HG03520 (cell line): ENCODE data around the gene SIRPA.

Experiments
- ATAC-seq: cut with Tn5 transposase; IDR thresholded peaks from one replicate; pipeline ENCODE4 v1.9.1; 2021; ENCODE audit warnings: mild to moderate bottlenecking, moderate library complexity; ENCODE audit not compliant: unreplicated experiment

SIRPA gene

DNA sequence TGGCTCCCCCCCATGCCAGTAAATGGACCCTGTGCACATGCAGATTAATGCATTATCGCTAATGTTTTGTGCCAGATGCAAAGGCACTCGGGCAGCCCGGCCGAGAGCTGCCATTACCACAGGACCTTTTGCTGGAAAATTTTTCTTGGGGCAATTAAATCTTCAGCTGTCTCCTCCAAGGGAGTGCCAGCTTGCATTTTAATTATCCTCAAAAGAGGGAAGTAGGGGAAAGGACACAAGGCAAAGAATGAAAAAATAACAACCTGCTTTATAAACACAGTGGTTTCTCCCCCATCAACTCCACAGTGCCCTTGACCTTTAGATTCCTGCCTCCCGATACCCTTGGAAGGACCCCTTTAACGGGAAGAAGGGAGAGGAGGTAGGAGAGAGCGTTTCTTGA lies 50.5 kb downstream of the SIRPA start:
- ATAC-seq: no peak

DNA sequence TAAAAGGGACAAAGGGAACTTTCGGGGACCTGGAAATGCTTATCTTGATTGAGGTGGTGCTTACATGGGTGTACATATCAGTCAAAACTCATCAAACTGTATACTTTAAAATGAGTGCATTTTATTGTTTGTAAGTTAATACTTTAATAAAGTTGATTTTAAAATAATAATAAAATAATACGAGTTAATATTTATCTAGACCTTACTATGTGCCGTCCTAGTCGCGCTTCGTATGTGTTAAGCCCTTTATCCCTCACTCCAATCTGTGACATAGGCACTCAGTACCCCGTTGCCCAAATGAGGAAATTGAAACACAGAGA lies 51.2 kb downstream of the SIRPA start:
- ATAC-seq: no peak

DNA sequence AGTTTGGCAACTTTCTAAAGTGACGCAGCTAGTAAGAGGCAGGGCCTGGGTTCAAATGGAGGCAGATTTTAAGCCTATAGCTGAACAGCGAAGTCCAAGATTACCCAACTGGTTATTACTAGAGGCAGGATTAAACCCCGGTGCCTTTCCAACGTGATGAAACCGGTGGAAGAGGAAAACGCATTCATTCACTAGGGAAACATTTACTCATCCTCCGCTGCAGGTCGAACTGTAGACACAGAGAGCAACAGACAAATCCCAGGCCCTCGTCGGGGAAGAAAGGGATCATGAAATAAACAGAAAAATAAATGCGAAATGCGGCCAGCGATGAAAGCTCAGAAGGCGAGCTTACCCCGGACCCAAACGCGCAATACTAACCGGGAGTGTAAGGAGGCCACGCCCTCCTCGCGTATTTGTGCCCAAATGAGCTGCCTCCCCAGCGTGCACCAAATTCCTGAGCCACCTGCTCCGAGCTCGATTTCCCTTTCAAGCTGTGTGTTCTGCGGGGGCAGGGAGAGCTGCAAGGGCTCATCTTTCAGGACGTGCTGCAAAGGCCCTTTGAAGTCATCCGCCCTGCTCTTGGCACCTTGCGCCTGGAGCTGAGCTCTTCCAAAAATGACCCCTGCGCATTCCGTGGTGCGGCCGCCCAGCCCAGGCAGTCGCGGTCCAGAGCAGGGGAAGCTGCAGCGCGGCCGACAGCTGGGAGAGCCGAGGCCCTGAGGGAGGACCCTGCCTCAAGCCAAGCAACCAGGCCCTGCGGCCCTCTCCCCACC lies 51.7 kb downstream of the SIRPA start:
- ATAC-seq: no peak

DNA sequence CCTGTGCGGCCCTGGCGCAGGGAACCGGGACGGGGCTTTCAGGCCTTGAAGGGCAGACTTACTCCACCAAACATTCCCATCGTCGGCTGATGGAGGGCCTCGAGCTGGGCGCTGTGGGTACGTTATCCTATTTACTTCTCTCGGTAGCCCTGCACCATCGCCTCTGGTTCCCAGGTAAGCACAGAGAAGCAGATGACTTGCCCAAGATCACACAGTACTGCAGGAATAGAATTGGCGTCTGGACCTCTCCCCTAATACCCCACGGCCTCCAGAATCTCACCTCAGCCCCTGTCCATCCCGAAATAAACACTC lies 52.3 kb downstream of the SIRPA start:
- no peak for ATAC-seq

DNA sequence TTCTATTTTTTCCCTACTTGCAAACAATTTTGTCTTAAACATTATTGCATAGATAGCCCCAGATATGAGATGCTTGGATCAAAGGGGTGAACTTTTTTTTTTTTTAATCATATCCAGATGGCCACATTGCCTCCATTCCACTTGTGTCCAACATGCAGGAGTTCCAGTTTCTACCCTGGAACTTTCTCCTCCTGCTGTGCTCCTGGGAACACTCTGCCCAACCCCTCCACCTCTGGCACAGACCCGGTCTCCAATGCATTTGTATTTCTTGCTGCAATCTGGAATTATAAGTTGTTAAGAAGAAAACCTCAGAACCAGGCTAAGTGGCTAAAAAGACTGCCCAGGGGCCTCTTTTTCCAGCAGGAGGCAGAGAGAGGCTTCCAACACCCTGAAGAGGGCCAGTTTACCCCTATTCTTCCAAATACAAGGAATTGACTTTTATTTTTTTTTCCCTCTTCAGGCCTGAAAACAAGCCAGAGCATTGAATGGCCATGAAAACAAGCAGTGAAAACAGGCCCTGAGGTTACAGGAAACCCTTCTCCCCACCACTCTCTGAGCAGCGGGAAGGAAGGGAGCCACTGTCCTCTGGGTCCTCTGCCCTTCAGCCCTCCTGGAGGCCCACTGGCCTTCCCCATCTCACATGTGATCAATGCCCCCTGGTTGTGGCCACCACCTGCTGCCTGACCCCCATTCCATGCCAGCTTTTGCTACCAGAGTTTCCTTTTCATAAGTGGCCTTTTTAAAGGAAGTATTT lies 54.3 kb downstream of the SIRPA start:
- no peak for ATAC-seq

DNA sequence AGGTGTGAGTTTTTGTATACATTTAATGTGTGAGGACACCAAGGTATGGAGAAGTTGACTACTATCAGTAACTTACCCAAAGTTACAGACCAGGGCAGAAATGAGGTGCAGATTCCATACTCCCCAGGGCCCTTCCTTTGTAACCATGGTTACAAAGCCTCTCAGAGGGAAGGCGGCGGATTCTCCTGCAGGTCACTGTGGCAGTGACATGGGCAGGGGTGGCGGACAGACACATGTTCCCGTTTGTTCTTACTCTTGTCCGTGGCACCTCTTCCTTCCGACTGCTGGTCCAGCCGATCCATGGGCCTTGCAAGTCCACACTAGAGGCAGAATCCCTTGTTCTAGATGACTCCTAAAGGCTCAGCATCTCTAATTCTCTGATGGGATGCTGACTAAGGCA lies 55.6 kb downstream of the SIRPA start:
- no peak for ATAC-seq

DNA sequence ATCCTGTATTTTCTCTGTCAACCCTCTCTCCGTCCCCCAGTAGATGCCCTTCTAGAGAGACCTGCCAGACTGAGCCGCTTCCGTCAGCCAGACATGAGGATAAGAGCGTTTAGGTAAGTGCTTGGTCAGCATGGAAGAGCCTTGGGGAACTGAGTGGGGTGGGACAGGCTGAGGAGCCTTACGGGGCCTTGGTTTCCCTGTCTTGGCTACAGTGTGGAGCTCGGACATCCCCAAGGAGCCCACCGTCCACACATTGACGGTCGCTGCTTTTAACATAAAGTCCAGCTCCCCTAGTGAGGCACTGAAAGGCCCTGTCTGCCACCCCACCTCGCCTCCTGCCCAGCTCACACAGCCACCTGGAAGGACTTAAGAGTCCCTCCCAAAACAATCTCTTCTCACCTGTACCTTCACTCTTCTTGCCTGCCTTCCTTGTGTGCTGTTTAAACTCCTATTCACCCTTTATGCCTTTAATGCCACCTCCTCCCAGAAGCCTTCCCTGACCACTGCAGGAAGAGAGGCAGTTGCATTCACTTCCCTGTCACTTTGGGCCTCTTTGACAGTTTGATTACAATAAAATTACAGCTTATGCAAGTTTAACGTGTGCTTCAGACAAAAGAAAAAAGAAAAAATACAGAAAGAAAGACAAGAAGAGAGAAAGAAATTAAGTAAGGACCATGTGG lies 56.4 kb downstream of the SIRPA start:
- no peak for ATAC-seq

DNA sequence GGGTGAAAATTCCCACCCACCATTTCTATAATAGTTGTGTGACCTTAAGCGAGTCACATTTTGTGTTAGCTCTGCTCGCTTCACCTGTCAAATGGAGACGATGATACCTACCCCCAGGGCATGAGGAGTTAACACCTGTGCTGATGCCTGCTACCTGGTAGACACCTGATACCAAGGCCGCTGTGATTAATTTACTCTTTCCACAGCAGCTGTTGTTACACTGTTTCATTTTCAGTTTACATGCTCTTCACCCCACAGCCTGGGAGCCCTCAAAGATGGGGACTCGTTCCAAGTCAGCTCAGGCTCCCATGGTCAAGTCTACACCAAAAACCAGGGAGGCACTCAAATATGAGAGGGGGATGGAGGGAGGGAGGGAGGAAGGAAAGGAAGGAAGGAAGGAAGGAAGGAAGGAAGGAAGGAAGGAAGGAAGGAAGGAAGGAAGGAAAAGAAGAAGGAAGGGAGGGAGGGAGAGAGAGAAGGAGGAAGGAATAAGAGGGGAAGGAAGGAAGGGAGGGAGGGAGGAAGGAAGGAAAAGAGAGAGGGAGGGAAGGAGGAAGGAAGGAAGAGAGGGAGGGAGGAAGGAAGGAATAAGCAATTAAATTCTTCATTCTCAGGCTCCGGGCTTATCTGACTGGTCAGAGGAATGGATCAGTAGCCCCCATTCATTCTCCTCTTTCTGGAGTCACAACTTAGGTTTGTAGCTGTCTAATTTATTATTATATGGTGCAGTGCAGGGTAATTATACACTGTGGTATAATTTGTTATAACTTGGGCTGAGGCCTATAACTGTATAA lies 57.7 kb downstream of the SIRPA start:
- ATAC-seq: no peak

DNA sequence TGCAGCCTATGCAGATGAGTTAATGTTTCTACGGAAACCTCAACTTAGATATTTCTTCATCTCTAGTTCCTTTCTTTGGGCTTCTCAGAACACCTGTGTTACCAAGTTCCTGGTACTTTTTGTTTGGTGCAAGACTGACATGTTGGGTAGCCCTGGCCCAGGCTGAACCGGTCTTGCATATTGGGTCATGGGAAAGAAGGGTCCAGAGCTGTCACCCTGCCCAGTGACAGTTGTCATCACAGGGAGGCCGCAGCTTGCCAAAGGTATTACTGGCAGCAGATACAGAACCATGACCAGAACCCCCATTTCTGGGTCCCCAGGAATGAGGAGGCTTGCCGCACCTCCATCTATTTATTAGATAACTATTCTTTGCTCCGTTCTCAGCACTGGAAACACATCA lies 58.4 kb downstream of the SIRPA start:
- no peak for ATAC-seq

DNA sequence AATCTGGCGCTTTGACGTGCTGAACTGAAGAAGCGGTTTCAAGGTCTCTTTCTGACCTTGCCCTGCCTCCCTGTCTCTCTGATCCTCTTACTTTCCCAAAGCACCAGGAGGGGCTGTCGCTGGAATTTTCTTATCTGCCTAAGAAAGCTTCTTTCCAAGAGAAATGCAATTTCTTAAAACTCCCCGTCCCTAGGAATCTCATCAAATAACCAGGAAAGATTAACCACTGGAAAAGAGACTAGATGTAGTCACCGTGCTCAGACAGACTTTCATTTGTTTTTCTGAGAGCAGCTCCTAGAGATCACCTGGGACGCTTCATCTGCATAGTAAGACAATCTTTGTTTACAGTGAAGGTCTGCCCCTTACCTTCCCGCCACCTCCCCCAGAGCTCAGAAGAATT lies 60.0 kb downstream of the SIRPA start:
- no peak for ATAC-seq

DNA sequence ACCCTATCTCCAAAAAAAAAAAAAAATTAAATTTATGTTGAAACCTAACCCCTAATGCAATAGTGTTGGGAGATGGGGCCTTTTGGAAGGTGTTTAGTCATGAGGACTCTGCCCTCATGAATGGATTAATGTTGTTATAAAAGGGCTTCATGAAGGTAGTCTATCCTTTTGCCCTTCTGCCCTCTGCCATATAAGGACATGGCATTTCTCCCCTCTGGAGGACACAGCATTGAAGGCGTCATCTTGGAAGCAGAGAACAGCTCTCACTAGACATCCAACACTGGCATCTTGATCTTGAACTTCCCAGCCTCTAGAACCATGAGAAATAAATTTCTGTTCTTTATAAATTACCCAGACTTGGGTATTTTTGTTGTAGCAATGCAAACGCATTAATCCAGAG lies 63.2 kb downstream of the SIRPA start:
- ATAC-seq: no peak

DNA sequence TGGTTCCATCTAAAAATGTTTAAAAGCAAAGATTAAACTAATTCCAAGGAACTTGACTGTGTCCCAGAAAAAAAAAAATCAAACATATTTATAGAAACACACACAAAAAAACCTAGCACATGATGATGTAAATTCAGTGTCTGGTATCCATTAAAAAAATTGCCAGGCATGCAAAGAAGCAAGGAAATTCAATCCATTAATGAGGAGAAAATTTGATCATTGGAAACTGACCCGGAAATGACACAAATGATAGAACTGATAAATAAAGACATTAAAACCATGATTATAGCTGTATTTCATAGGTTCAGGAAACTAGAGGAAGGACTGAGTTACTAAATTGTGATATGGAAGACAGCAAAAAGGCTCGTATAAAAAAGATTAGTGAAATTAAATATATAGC lies 63.9 kb downstream of the SIRPA start:
- no peak for ATAC-seq

DNA sequence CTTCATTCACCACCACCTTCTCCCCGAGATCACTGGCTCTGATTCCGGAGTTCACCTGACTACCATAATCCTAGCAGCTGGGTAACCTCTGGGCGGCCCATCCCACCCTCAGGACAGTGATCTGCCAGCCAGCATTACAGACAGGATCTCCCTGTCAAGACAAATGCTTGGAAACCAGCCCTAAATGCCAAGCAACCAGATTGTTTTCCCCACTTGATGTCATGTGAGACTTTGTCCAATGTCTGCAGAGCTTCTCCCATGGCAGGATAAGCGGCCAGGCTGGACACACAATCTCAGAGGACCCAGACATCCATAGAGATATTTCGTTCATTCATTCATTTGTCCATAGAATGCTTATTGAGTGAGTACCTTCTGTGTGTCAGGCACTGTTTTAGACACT lies 66.2 kb downstream of the SIRPA start:
- ATAC-seq: no peak

DNA sequence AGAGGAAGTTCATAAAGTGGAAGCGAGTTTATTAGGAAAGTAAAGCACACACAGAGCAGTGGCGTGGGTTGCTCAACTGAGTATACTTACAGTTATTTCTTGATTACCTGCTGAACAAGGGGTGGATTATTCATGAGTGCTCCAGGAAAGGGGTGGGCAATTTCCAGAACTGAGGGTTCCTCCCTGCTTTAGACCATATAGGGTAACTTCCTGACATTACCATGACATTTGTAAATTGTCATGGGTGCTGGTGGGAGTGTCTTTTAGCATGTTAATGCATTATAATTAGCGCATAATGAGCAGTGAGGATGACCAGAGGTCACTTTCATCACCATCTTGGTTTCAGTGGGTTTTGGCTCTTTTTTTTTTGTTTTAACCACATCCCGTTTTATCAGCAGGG lies 68.9 kb downstream of the SIRPA start:
- ATAC-seq: no peak

DNA sequence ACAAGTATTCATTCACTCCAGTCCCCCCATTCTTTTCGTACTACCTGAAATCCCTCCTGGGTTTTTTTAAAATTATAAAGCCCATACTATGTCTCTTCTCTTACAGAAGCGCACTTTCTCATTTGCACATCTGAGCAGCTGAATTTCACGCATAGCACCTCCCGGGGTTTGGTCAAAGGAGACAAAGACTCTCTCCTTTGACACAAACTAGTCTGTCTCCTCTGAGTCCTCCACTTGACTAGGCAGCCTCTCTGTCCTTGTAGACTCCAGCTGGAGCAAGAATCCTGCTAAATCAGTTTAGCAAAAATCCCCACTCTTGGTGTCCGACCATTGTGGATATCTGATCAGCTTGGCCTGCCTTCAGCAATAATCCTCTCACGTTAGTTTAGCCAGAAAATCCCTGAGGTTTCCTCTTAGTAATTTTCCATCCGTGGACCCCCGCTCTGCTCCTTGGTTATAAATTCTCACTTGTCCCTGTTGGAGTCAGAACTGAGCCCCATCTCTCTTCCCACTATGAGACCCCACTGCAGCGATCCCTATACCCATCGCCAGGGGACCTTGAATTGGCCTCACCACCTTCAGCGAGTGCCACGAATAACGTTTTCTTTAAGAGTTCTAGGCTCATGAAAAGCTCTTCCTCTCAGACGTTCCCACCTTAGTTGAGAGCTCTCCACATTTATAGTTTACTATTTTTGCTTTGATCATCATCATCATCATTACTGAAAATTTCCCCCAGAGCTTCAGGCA lies 69.6 kb downstream of the SIRPA start:
- no peak for ATAC-seq

DNA sequence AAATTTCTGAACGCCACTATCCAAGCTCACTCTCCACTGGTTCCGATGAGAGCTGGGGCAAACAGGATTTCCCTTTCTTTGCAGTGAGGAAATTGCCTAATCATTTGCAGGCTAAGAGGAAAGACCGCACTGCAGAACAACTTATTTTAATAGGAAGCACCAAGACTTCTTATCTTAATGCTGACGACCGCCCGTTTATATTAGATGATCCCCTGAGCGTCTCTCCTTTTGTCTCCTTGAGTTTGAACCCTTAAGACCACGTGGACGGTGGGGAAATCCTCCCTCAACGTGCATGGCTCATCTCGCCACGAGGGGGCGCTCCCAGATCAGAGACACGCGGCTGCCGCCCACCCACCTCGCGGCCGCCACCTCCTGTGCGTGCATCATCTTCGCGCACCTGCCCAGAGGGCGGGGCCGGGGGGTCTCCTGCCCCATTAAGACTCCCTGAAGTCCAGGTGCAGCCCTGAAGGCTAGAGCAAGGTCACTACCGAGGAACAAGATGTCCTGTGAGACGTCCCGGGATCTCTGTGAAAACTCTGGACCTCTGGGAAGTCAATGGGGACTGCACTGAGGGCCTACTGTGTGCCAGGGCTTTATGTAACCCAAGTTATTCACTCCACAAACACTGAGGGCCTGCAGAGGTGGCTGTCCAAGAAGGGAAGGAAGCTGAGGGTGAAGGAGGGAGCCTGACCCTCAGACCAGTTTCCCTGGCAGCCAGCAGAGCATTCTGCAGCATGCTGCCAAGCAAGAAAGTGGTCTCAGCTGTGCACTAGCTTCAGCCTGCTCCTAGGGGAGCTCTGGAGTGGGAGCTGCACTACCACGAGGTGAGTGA lies 70.5 kb downstream of the SIRPA start:
- no peak for ATAC-seq

DNA sequence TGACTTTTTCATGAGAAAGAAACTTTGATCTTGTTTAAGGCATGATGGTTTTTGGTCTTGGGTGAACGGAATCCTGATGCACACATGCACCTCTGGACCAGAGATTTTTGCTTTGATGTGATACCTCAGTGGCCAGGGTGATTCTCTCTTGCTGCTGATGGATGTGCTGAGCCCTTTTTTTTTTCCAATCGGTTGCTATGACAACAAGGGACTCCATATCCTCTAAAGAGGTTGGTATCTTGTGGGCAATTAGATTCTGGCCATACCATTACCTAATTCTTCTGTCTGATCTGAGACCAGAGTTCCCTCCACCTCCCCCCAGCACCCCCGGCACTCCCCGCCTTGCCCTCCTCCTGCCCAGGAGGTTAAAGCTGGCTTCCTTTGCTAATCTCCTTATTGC lies 73.8 kb downstream of the SIRPA start:
- ATAC-seq: no peak

DNA sequence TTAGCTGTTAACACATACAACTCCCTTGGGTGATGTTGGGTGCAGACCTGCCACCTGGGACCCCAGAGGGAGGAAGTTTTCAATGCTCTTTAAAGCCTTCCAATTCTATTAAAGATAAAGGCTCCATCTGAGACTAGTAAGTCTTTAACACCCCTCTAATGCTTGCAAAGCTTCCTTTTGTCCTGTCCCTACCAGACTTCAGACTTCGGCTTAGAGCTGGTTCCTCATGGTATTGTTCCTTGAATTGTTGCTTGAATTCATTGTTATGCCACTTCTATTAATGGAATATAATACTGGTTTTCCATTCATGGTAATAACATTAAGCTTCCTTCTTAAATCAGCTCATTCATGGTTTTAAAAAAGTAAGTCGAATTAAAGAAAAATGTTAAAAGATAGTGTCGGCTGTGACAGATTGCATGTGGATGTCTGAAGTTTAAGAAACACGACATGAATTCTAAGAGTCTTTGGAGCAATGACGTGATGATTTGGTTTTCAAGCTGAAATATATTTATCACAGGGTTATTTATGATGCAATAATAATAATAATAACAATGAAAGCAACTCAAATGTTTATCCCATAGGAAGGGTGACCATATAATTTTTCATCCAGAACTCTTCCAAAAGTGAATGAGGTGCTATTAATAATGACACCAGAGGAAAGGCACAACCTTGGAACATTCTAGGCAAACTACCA lies 76.8 kb downstream of the SIRPA start:
- ATAC-seq: no peak
